Peyer's patch (tissue), 4 donors: ENCODE data around the gene ZNF80. TPM values are rescaled to one million over a fixed set of nuclear protein-coding genes. Genes with fewer than 3 reads are reported as not detected.
"Not testable (repeated sequence)": the region's sequence is repeated elsewhere in the genome, so short reads cannot be mapped to it uniquely, and the experiment has no call there.

Source experiments
- DNase-seq, 3 donors: peaks; one replicate each; pipeline ENCODE4 v3.0.0-alpha.2; 2017 to 2019
- H3K27ac ChIP-seq, 4 donors: fragments of 200-600 bp; sonication (generic); one replicate each; pipeline ENCODE4 v1.5.1; 2016 to 2019
- H3K27me3 ChIP-seq, 2 donors: fragments of 200-600 bp; sonication (generic); one replicate each; pipeline ENCODE4 v1.5.1; 2019
- H3K36me3 ChIP-seq, 3 donors: fragments of 200-600 bp; sonication (generic); one replicate each; pipeline ENCODE4 v1.5.1; 2016 to 2019
- H3K4me1 ChIP-seq, 4 donors: fragments of 200-600 bp; sonication (generic); one replicate each; pipeline ENCODE4 v1.5.1; 2016 to 2019
- H3K4me3 ChIP-seq, 4 donors: fragments of 200-600 bp; sonication (generic); 1 replicate in 3 of 4; 2 replicates in 1 of 4; pipeline ENCODE4 v1.5.1; 2016 to 2019; ENCODE audit warnings: mild to moderate bottlenecking in 1 of 4
- H3K9me3 ChIP-seq, 4 donors: fragments of 200-600 bp; sonication (generic); one replicate each; pipeline ENCODE4 v1.5.1; 2016 to 2019; ENCODE audit warnings: mild to moderate bottlenecking in 1 of 4
- POLR2A ChIP-seq, 2 donors: fragments of 450-650 bp; IDR thresholded peaks; one replicate each; pipeline ENCODE4 v1.5.1; 2017; ENCODE audit warnings: antibody characterized with exemption in 2 of 2, mild to moderate bottlenecking in 2 of 2, moderate library complexity in 2 of 2
- total RNA-seq, 4 donors: library from RNA; depleted of rRNA; stranded (reverse); fragments of >200 nt; gene quantifications; one replicate each; pipeline ENCODE4 v1.1.0, GENCODE V29; 2016
- TF ChIP-seq, protein P1 (sequence below), 6 experiments: fragments of 450-650 bp in 4 of 6; fragments of 200-600 bp in 2 of 6; sonication (generic) in 1 of 6; IDR thresholded peaks; one replicate each; pipeline ENCODE4 v1.5.1; 2017 to 2019; ENCODE audit warnings: antibody characterized with exemption in 6 of 6, mild to moderate bottlenecking in 3 of 6, moderate library complexity in 1 of 6

ZNF80 gene
- total RNA-seq, result not detected

- H3K27ac ChIP-seq, H3K9me3 ChIP-seq, DNase-seq, H3K4me1 ChIP-seq, H3K36me3 ChIP-seq, H3K27me3 ChIP-seq, H3K4me3 ChIP-seq: not testable (repeated sequence)
These were observed at the start of gene ZNF80 for GRCh38 chr3:114237478-114237877. ZNF80 (minus strand) TSS chr3:114237578; CDS start chr3:114237074, 504 bp downstream.

- Histone ChIP-seq H3K4me3 (no peak overlapping the region), H3K9me3 (no peaks in the 10 kb centered on the region), H3K36me3 (no peaks in the 10 kb centered on the region), H3K27ac (peak overlapping the region in 2 of 4 donors; percentile 21 to 35), H3K4me1 (peaks cover 0 to 2% (median 0%) of the 10 kb centered on the region in 4 donors), H3K27me3 (no peaks in the 10 kb centered on the region)
- no peak for DNase-seq
- TF ChIP-seq, protein P1, sequence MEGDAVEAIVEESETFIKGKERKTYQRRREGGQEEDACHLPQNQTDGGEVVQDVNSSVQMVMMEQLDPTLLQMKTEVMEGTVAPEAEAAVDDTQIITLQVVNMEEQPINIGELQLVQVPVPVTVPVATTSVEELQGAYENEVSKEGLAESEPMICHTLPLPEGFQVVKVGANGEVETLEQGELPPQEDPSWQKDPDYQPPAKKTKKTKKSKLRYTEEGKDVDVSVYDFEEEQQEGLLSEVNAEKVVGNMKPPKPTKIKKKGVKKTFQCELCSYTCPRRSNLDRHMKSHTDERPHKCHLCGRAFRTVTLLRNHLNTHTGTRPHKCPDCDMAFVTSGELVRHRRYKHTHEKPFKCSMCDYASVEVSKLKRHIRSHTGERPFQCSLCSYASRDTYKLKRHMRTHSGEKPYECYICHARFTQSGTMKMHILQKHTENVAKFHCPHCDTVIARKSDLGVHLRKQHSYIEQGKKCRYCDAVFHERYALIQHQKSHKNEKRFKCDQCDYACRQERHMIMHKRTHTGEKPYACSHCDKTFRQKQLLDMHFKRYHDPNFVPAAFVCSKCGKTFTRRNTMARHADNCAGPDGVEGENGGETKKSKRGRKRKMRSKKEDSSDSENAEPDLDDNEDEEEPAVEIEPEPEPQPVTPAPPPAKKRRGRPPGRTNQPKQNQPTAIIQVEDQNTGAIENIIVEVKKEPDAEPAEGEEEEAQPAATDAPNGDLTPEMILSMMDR (IDR thresholded peaks at IDR 0.05), result no peak
- TF ChIP-seq POLR2A (IDR thresholded peaks at IDR 0.05), result no peak
These were observed 48.9 kb upstream of the ZNF80 start for GRCh38 chr3:114286266-114286665.

DNA sequence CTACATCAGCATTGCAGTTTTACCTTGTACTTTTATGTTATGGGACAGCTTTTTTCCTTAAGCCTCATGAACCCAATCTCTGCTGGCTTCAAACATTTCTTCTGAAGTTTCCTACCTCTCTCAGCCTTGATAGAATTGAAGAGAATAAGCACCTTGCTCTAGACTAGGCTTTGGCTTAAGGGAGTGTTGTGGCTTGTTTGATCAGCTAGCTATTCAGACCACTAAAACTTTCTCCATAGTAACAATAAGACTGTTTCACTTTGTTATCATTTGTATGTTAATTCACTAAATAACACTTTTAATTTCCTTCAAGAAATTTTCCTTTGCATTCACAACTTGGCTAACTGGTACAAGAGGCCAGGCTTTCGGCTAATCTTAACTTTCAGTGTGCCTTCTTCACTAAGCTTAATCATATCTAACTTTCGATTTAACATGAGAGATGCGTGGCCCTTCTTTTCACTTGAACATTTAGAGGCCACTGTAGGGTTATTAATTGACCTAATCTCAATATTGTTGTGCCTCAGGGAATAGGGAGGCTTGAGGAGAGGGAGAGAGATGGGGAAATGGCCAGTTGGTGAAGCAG lies 48.4 kb upstream of the ZNF80 start:
- Histone ChIP-seq H3K9me3 (no peaks in the 10 kb centered on the region), H3K36me3 (no peaks in the 10 kb centered on the region), H3K4me1 (no peaks in the 10 kb centered on the region), H3K27me3 (no peaks in the 10 kb centered on the region), H3K4me3 (no peak overlapping the region), H3K27ac (peak overlapping the region in 2 of 4 donors; percentile 21 to 35)
- TF ChIP-seq, protein P1 (IDR thresholded peaks at IDR 0.05), result no peak
- no peak for TF ChIP-seq POLR2A (IDR thresholded peaks at IDR 0.05)
- no peak for DNase-seq

DNA sequence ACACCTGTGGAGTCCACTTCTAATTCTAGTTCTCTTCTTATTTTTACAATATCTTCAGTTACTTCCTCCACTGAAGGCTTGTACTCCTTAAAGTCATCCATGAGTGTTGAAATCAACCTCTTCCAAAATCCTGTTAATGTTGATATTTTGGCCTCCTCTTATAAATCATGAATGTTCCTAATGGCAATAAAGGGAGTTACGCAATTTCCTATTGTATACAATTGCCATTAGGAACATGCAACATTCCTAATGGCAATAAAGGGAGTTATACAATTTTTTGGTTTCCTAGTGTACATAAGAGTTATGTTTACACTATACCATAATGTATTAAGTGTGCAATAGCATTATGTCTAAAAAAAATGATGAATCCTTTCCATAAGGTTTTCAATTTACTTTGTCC lies 47.3 kb upstream of the ZNF80 start:
- Histone ChIP-seq H3K27ac (no peak overlapping the region), H3K4me1 (no peaks in the 10 kb centered on the region), H3K9me3 (no peaks in the 10 kb centered on the region), H3K27me3 (no peaks in the 10 kb centered on the region), H3K36me3 (no peaks in the 10 kb centered on the region), H3K4me3 (no peak overlapping the region)
- DNase-seq, result no peak
- no peak for TF ChIP-seq POLR2A (IDR thresholded peaks at IDR 0.05)
- TF ChIP-seq, protein P1 (IDR thresholded peaks at IDR 0.05), result no peak

DNA sequence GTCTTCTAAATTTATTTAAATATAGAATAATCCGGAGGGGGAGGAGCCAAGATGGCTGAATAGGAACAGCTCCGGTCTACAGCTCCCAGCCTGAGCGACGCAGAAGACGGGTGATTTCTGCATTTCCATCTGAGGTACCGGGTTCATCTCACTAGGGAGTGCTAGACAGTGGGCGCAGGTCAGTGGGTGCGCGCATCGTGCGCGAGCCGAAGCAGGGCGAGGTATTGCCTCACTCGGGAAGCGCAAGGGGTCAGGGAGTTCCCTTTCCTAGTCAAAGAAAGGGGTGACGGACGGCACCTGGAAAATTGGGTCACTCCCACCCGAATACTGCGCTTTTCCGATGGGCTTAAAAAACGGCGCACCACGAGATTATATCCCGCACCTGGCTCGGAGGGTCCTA lies 39.5 kb upstream of the ZNF80 start:
- H3K4me1 ChIP-seq, H3K27me3 ChIP-seq, H3K27ac ChIP-seq, DNase-seq, H3K4me3 ChIP-seq, H3K9me3 ChIP-seq, H3K36me3 ChIP-seq: not testable (repeated sequence)

GRCh38 chr3:114274929-114275328 lies 37.6 kb upstream of the ZNF80 start:
- TF ChIP-seq, protein P1 (IDR thresholded peaks at IDR 0.05), result no peak
- no peak for TF ChIP-seq POLR2A (IDR thresholded peaks at IDR 0.05)
- Histone ChIP-seq H3K9me3 (peaks cover 0 to 4% (median 0%) of the 10 kb centered on the region in 4 donors), H3K36me3 (no peaks in the 10 kb centered on the region), H3K27ac (no peak overlapping the region), H3K4me3 (no peak overlapping the region), H3K27me3 (no peaks in the 10 kb centered on the region), H3K4me1 (no peaks in the 10 kb centered on the region)
- DNase-seq, result no peak

GRCh38 chr3:114272271-114272670 lies 34.9 kb upstream of the ZNF80 start:
- H3K9me3 ChIP-seq, result peaks cover 0 to 5% (median 2%) of the 10 kb centered on the region in 4 donors
- TF ChIP-seq, protein P1 (IDR thresholded peaks at IDR 0.05), result no peak
- TF ChIP-seq POLR2A (IDR thresholded peaks at IDR 0.05), result no peak
- no peaks in the 10 kb centered on the region for H3K27me3 ChIP-seq
- H3K36me3 ChIP-seq, result no peaks in the 10 kb centered on the region
- H3K4me1 ChIP-seq, result no peaks in the 10 kb centered on the region
- no peak overlapping the region for H3K4me3 ChIP-seq
- no peak for DNase-seq
- H3K27ac ChIP-seq, result no peak overlapping the region
